ENCODE measurements around the gene LCP2. TPM values are rescaled to one million over a fixed set of nuclear protein-coding genes. Genes with fewer than 3 reads are reported as not detected.

The LCP2 gene
- total and polyA plus RNA-seq, 12 donors: 2.7 to 35.1 (median 4.6) TPM

DNA sequence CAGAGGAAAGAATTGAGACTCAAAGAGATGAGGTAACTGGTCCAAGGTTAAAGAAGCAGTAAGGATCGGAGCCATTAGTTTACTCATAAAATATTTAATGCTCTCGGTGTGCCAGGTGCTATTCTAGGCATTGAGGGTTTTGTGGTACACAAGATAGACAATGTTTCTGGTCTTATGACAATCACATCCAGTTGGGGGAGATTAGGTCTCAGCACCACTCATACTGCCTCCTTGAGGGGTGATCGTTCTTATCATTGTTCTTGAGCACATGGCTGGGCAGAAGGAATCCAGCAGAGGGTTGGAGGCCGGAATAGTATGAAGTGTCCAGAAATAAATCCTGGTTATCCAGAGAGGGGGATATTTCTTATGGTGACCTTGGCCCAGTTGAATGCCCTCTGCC, 40.7 kb upstream of the LCP2 start:
- peaks cover 0 to 57% (median 0%) of the 10 kb centered on the region in 9 donors for H3K4me1 ChIP-seq
- no peaks in the 10 kb centered on the region for H3K36me3 ChIP-seq
- no peak for DNase-seq
- H3K4me3 ChIP-seq: no peak overlapping the region
- intact Hi-C loops (cut with DNase I): loop anchor here in 4 of 10 donors (2.0 to 5.0 kb wide), 3 partner anchors 61 to 71 kb away; no protein-coding TSS in a partner anchor
- no peak for ATAC-seq
- H3K27me3 ChIP-seq: no peaks in the 10 kb centered on the region
- TF ChIP-seq CTCF (IDR thresholded peaks at IDR 0.05): no peak
- no peak overlapping the region for H3K27ac ChIP-seq
- H3K9me3 ChIP-seq: no peaks in the 10 kb centered on the region
- WGBS, 2 donors: 43 to 65% methylated on average over 4 of the region's 4 CpGs

DNA sequence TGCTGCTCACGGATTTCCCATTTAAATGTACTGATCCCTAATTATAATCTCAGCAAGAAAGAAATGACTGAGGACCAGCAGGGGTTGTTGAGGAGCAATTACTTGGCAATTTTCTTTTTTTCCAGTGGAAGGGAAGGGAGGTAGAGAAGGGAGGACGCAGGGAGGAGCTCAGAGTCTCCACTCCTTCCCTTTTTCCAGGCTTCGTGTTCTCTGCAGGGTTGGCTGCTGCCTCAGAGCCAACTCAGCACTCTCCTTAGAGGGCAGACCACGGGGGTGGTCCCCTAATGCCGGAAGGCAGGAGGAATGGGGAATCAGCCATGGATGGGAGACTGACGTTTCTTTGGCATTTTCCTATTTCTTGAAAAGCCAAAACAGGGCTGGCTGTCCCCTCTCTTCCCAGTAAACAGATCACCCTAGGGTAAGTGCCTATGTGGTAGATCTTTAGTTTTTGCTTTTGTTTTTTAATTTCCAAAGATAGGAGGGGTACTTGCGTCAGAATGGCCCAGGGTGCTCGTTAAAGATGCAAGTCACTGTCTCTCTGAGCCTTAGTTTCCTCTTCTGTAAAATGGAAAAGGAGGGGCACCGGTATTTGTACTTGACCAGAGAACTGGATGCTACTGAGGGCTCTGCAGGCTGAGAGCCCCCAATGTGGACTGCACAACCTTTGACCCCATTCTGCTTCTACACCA, 39.6 kb upstream of the LCP2 start:
- Histone ChIP-seq H3K27me3 (no peaks in the 10 kb centered on the region), H3K36me3 (no peaks in the 10 kb centered on the region), H3K27ac (peak overlapping the region in 1 of 10 donors; percentile 71), H3K4me3 (no peak overlapping the region), H3K4me1 (peaks cover 0 to 64% (median 0%) of the 10 kb centered on the region in 9 donors), H3K9me3 (no peaks in the 10 kb centered on the region)
- WGBS, 2 donors: 71 to 72% methylated on average over 9 of the region's 9 CpGs
- no peak for TF ChIP-seq CTCF (IDR thresholded peaks at IDR 0.05)
- ATAC-seq: peak in 4 of 8 donors; percentile 36 to 52 (median 42)
- DNase-seq: no peak
- intact Hi-C loops (cut with DNase I): loop anchor here in 3 of 10 donors (5.0 kb wide), 2 partner anchors 60 to 70 kb away; no protein-coding TSS in a partner anchor

DNA sequence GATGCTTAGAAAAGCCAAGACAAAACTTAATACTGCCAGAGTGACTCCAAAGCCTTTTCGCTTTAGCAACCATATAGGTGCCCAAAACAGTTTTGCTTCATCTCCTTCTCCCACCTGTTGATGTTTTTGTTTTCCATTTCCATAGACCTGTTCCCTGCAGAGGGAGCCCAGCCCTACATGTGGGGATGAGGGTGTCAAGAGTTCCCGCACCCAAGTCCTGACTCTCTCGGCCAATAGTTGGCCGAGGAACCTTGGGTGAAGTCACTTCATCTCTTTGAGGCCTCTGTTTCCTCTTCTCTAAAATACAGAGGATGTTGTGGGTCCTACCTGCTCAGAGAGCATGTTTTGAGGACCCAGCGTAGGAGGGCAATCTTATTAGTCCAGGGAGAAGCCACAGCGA, 38.5 kb upstream of the LCP2 start:
- TF ChIP-seq CTCF (IDR thresholded peaks at IDR 0.05): no peak
- H3K4me1 ChIP-seq: peaks cover 0 to 72% (median 7%) of the 10 kb centered on the region in 9 donors

DNA sequence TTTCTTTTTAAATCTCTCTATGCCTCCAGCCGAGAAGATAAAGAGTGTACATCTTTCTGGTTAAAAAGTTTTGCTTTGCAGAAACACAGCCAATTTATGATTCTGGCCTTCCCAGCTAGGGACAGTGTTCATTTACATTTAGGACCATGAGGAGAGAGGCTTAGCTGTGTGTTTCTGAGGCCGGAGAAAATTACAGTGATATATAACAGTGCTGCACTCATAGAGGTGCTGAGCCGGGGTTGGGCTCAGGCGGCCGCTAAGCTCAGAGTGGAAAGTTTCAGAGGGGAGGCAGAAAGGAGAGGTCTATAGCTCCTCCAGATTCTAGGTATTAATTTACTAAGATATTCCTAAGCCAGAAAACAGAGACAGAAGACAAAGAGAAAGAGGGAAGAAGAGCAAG, 37.0 kb upstream of the LCP2 start:
- Histone ChIP-seq H3K4me1 (peaks cover 6 to 86% (median 16%) of the 10 kb centered on the region in 9 donors), H3K27me3 (no peaks in the 10 kb centered on the region), H3K36me3 (no peaks in the 10 kb centered on the region), H3K4me3 (no peak overlapping the region), H3K27ac (peak overlapping the region in 2 of 10 donors; percentile 13 to 92), H3K9me3 (no peaks in the 10 kb centered on the region)
- no peak for DNase-seq
- intact Hi-C loops (cut with DNase I): loop anchor here in 3 of 10 donors (5.0 kb wide), 4 partner anchors 37 to 107 kb away; partner anchors contain the start of gene LCP2 (in 1 of the 3)
- ATAC-seq: no peak
- no peak for TF ChIP-seq CTCF (IDR thresholded peaks at IDR 0.05)
- 90% methylated on average over 5 of the region's 5 CpGs for WGBS, 2 donors

More for the DNA sequence above, 38.5 kb upstream of the LCP2 start:
- H3K4me3 ChIP-seq: no peak overlapping the region
- no peaks in the 10 kb centered on the region for H3K27me3 ChIP-seq
- ATAC-seq: no peak
- H3K27ac ChIP-seq: peak overlapping the region in 1 of 10 donors; percentile 71
- intact Hi-C loops (cut with DNase I): loop anchor here in 3 of 10 donors (5.0 kb wide), 2 partner anchors 59 to 69 kb away; no protein-coding TSS in a partner anchor
- H3K9me3 ChIP-seq: no peaks in the 10 kb centered on the region
- no peak for DNase-seq
- H3K36me3 ChIP-seq: no peaks in the 10 kb centered on the region
- WGBS, 2 donors: 89 to 93% methylated on average over 6 of the region's 6 CpGs
